Stimulated activated CD8-positive, alpha-beta memory T cell treated with anti-CD3 and anti-CD28 coated beads, Interleukin-15, amount 100 ng/mL, for 4 hours (primary cell): ENCODE data around the gene IQGAP2.

Source experiments
- DNase-seq, 2 donors: peaks; one replicate each; pipeline ENCODE4 v3.0.0-alpha.2; 2020; ENCODE audit warnings: low read depth in 2 of 2

IQGAP2 gene

GRCh38 chr5:76745670-76746069, 342.6 kb downstream of the IQGAP2 start:
- DNase-seq: no peak

GRCh38 chr5:76746677-76747076, 343.6 kb downstream of the IQGAP2 start:
- DNase-seq: no peak

GRCh38 chr5:76747706-76748105, 344.6 kb downstream of the IQGAP2 start:
- DNase-seq: no peak

- no peak for DNase-seq
Observed at GRCh38 chr5:76751291-76751690, 348.2 kb downstream of the IQGAP2 start.

GRCh38 chr5:76754668-76755078, 351.6 kb downstream of the IQGAP2 start:
- no peak for DNase-seq

- no peak for DNase-seq
Observed at GRCh38 chr5:76755779-76756637, 352.9 kb downstream of the IQGAP2 start.

GRCh38 chr5:76757049-76757448, 354.0 kb downstream of the IQGAP2 start:
- no peak for DNase-seq
